Left forelimb (tissue), 1 donor: ENCODE measurements around the gene NUP37.
"Not testable (repeated sequence)": the region's sequence is repeated elsewhere in the genome, so short reads cannot be mapped to it uniquely, and the experiment has no call there.

ENCODE experiments used
- DNase-seq: peaks from one replicate; pipeline ENCODE4 v3.0.0-alpha.2; 2018; ENCODE audit warnings: low spot score

The NUP37 gene, protein sequence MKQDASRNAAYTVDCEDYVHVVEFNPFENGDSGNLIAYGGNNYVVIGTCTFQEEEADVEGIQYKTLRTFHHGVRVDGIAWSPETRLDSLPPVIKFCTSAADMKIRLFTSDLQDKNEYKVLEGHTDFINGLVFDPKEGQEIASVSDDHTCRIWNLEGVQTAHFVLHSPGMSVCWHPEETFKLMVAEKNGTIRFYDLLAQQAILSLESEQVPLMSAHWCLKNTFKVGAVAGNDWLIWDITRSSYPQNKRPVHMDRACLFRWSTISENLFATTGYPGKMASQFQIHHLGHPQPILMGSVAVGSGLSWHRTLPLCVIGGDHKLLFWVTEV

DNA sequence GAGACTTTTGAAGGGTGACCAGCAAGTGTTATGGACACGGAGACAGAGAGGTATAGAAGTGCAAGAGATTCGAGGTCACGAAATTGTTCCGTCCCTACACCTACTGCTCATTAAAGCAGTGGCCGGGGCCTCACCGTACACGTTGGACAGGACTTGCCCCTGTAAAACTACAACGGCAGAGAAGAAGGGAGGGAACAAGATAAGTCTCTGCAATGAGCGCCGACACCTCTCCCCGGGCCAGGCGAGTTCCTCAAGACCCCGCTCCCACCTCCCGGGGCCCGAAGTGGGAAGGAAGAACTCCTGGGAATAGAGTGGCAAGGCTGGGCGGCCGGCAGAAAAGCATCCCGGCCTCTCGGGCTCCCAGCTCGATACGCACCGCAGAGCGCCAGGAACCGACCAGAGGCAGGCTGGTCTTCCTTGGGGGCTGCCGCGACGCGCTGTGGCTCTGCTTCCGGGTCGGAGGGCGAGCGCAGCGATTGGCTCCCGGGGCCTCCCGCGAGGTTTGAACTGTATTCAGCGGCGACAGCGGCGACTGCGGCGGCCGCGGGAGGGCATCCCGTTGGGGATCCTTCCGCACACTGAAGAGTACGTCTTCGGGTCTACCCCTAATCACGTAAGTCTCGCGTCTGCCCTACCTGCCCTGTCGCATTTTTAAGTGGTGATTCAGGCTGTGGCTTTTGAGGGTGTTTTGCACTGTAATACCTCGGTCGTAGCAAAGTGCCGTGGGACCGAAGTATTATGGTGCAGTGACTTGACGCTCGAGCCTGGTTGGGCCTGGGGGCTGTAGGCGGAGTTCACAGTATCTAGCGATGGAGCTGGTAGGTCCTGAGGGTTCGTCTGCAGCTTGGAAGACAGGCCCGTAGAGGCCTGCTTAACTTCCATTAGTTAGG lies at the start of gene NUP37, which contains the start of gene PARPBP:
TSS of gene NUP37 (minus strand) at position 441 of the 890 bp plus-strand sequence. CDS start 1,596 bp downstream, outside the sequence.
TSS of gene PARPBP (plus strand) at position 510 of the 890 bp plus-strand sequence. CDS start 3,706 bp downstream, outside the sequence.
- DNase-seq, result peak; percentile 93

DNA sequence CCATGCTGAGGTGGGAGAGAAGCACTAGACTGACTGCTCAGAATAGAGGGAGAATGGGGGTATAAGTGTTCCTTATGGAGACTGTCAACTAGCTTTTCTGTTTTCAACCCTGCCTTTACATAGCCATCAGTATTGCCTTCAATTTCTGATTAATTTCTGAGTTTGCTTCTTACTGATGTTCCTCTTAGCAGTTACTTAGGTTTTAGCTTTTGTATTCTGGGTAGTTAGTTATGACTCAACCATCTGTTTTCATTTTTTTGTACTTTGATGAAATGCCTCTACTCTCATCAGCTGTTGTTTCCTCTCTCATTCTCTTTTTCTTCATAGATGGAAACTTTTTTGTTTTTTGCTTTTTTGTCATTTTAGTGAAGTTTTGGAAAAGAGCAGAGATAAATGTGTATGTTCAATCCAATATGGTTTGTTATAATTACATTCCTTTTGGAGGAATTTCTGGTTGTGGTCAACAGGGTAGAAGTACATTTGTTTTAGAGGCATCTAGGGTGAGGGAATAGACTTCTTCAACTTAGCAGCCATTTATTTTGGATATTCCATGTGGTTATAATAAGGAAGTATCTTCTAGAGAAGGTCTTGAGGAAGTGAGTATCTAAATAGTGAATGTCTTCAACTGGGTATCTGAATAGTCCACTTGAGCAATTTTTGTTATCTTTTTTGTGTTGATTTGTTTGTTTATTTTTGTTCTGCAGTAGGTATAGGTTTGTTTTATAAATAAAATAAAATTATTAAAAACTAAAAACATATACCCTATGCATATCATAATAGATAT lies 48.1 kb upstream of the NUP37 start:
- DNase-seq, result no peak

DNA sequence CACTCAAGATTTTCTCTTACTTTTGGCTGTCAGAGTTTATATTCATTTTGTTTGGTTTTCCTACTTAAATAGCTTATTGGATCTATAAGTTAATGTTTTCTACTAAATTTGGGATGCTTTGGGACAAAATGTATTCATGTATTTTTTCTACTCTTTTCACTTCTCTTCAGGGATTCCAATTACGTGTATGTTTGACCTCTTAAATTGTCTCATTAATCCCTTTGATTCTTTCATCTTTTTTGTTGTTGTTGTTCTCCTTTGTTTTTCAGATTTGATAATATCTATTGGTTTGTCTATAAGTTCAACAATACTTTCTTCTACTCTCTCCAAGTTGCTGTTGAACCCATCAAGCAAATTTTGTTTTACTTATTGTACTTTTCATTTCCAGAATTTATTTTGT lies 43.5 kb upstream of the NUP37 start:
- no peak for DNase-seq

DNA sequence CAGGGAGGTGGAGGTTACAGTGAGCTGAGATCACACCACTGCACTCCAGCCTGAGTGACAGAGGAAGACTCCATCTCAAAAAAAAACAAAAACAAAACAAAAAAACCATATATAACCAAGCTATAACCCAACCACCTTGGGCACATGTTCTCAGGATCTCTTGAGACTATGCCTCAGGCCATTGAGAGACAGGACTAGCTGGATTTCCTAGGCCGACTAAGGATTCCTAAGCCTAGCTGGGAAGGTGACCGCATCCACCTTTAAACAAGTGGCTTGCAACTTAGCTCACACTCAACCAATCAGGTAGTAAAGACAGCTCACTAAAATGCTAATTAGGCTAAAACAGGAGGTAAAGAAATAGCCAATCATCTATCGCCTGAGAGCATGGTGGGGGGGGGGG lies 35.3 kb upstream of the NUP37 start:
- DNase-seq, result not testable (repeated sequence)

DNA sequence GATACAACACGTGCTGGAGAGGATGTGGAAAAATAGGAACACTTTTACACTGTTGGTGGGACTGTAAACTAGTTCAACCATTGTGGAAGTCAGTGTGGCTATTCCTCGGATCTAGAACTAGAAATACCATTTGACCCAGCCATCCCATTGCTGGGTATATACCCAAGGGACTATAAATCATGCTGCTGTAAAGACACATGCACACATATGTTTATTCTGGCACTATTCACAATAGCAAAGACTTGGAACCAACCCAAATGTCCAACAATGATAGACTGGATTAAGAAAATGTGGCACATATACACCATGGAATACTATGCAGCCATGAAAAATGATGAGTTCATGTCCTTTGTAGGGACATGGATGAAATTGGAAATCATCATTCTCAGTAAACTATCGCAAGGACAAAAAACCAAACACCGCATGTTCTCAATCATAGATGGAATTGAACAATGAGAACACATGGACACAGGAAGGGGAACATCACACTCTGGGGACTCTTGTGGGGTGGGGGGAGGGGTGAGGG lies 27.2 kb upstream of the NUP37 start:
- not testable (repeated sequence) for DNase-seq

DNA sequence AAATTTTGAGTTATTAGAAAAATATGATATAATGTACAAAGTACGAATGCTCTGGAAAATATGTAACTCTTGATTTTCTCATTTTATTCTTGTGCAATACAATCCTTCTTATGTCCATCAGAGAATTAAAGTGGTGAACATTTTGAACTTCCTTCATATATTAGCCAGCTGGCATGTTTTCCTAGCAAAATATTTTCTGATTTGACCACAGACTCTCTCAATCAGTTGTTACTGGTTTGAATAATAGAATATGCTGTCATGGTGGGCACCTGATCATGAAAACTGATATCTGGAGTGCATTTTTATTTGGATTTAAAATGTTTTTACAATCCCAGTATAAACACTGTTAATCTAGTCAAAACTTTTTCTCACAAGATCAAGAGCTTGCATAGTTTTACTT lies 24.3 kb upstream of the NUP37 start:
- no peak for DNase-seq

DNA sequence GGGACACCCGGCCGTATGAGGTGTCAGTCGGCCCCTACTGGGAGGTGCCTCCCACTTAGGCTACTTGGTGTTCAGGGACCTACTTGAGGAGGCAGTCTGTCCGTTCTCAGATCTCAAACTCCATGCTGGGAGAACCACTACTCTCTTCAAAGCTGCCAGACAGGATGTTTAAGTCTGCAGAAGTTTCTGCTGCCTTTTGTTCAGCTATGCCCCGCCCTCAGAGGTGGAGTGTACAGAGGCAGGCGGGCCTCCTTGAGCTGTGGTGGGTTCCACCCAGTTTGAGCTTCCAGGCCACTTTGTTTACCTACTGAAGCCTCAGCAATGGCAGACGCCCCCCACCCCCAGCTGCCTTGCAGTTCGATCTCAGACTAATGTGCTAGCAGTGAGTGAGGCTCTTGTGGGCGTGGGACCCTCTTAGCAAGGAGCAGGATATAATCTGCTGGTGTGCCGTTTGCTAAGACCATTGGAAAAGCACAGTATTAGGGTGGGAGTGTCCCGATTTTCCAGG lies 23.0 kb upstream of the NUP37 start:
- not testable (repeated sequence) for DNase-seq

DNA sequence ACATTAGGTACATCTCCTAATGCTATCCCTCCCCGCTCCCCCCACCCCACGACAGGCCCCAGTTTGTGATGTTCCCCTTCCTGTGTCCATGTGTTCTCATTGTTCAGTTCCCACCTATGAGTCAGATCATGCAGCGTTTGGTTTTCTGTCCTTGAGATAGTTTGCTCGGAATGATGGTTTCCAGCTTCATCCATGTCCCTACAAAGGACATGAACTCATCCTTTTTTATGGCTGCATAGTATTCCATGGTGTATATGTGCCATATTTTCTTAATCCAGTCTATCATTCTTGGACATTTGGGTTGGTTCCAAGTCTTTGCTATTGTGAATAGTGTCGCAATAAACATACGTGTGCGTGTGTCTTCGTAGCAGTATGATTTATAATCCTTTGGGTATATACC lies 17.7 kb upstream of the NUP37 start:
- DNase-seq, result not testable (repeated sequence)

DNA sequence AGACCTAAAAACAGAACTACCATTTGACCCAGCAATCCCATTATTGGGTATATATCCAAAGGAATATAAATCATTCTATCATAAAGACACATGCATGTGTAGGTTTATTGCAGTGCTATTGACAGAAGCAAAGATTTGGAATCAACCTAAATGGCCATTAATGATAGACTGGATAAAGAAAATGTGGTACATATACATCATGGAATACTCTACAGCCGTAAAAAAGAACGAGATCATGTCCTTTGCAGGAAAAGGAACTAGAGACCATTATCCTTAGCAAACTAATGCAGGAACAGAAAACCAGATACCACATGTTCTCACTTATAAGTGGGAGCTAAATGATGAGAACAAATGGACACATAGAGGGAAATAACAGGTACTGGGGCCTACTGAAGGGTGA lies 11.5 kb upstream of the NUP37 start:
- not testable (repeated sequence) for DNase-seq

DNA sequence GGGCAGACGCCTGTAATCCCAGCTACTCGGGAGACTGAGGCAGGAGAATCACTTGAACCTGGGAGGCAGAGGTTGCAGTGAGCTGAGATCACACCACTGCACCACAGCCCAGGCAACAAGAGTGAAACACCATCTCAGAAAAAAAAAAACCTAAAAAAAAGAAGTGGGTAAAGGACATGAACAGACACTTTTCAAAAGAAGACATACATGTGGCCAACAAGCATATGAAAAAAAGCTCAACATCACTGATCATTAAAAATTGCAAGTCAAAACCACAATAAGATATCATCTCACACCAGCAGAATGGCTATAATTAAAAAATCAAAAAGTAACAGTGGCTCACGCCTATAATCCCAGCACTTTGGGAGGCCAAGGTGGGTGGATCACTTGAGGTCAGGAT lies 10.8 kb upstream of the NUP37 start:
- not testable (repeated sequence) for DNase-seq

DNA sequence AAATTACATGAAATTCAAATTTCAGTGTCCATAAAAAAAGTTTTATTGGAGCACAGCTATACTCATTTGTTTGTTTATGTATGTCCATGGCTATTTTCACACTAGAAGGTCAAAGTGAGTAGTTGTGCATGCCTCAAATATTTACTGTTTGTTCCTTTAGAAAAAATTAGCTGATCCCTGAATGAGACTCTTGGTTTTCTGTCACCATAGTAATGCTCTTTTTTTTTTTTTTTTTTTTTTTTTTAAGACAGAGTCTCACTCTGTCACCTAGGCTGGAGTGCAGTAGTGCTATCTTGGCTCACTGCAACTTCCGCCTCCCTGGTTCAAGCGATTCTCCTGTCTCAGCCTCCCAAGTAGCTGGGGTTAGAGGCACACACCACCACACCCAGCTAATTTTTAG lies 1.4 kb upstream of the NUP37 start:
- DNase-seq, result not testable (repeated sequence)

DNA sequence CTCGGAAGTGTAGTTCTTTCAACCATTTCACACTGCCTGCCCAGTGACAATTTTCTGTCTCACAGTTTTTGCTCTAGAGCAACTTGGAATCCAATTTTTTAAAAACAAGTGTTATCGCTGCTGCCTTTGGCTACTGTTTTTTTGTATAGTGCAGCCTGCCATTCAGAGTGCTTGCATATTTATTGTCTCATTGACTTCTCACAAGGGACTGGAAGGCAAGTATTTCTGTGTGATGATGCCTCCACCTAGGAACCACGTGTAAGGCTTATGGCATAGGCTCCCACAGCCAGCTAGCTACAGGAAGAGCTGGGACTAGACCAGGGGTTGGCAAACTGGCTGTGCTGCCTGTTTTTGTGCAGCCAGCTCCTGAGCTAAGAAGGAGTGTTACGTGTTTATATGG lies 972 bp upstream of the NUP37 start:
- no peak for DNase-seq

DNA sequence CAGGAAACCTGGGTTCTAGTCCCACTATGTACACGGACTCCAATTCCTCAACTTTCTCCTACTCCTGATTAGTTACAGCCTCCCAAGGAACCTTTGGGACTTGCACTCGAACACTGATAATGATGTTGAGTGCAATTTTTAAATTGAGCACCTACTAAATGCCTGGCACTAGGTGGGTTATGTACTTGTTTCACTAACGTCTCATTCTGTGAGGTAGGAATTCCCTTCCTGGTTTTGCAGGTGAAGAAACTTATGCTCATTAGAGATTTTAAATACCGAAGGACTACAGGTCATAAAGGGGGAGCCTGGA lies 605 bp upstream of the NUP37 start:
- DNase-seq, result no peak

DNA sequence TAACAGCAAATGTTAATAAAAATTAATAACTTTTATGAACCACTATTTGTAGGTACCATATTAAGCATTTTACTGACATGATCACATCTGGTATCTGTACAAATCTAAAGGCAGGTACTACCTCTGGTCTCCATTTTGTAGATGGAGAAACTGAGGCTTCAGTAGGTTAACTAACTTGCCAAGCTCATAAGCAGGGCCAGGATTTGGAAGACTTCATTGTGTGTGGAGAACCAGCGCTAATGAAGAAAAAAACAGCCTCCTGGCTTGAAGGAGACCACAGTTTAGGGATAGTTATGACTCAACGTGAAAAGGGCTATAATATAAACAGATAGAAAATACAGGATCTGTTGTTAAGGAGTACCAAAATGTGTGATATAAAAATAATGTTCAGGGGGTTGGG lies 1.0 kb downstream of the NUP37 start:
- DNase-seq, result no peak

DNA sequence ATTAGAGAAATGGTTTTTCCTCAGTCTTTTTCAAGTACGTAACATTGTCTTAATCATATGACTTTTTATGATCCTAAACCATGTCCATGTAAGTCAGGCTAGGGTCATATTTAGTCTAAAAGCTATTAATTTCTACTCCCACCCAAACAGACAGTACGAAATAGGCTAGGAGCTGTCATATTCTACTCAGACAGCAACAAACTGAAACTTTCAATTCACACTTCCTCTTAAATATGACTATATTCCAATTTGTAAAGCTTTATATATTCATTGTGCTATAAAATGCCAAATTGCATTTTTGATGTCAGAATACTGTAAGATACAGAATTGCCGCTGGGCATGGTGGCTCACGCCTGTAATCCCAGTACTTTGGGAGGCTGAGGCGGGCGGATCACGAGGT lies 3.5 kb downstream of the NUP37 start:
- DNase-seq, result no peak

DNA sequence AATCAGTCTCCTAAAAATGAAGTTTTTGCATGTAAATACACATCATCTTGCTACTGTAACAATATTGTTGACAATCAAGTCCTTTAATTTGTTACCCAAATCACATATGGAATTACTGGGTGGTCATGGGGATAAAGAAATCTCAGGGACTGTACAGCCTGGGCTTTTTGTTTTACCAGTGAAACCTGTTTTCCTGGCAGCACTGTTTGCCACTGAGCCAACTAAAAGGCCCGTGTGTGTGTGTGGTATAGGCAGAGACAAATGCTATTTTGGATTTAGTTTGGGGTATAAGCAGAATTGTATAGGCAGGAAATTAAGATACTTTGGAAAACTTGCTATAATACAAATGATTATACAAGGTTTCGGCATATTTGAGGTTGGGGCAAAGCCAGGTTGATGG lies 5.7 kb downstream of the NUP37 start:
- no peak for DNase-seq

DNA sequence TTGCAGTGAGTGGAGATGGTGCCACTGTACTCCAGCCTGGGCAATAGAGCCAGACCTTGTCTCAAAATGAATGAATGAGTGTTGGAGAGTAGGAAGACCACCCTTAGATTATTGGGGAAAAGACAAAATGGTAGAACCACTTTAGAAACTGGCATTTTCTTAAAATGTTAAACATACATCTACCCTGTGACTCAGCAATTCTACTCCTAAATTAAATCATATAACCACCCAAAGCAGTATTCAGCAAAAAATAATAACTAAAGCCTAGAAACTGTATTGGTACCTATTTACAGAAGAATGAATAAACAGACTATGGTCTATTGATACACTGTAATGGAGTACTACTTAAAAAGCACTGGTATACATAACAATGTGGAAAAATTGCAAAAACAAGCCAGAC lies 9.1 kb downstream of the NUP37 start:
- no peak for DNase-seq

DNA sequence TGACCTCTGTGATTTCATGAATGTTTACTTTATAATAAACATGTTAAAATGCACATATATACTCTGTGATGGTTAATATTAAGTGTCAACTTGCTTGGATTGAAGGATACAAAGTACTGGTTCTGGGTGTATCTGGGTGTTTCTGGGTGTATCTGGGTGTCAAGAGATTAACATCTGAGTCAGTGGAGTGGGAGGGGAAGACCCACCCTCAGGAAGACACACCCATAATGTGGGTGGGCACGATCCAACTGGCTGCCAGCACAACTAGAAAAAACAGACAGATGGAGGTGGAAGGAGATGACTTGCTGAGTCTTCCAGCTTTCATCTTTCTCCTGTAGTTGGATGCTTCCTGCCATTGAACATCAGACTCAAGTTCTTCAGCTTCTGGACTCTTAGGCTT lies 11.9 kb downstream of the NUP37 start:
- no peak for DNase-seq

DNA sequence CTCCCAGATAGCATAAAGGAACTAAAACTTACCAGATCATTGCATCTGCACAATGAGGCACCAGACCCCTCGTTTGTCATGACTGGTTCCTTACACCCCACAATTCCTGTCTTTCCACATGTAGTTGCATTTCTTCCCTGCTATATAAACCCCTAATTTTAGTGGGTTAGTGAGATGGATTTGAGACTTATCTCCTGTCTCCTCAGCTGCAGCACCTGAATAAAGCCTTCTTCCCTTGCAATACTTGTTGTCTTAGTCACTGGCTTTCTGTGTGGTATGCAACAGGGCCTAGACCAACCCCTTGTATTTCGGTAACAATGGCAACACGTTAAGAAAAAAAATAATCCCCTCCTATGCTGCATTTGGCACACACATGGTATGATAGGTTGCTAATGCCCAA lies 13.0 kb downstream of the NUP37 start:
- DNase-seq, result no peak

DNA sequence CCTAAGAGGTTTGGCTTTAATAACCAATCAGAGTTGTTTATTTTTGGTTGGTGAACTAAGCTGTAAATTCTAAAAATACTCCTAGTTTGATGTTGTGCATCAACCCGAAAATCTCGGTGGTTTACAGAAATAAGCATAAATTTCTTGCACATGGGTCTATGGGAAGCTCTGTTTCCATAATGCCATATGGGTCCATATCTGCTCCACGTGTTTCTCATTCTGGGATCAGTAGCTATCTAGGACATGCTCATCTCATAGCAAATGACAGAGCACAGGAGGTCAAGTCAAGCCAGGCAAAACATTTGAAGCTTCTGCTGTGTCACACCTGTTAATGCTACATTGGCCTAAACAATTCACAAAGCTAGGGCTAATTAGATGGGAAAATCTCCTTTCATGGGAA lies 23.1 kb downstream of the NUP37 start:
- no peak for DNase-seq

DNA sequence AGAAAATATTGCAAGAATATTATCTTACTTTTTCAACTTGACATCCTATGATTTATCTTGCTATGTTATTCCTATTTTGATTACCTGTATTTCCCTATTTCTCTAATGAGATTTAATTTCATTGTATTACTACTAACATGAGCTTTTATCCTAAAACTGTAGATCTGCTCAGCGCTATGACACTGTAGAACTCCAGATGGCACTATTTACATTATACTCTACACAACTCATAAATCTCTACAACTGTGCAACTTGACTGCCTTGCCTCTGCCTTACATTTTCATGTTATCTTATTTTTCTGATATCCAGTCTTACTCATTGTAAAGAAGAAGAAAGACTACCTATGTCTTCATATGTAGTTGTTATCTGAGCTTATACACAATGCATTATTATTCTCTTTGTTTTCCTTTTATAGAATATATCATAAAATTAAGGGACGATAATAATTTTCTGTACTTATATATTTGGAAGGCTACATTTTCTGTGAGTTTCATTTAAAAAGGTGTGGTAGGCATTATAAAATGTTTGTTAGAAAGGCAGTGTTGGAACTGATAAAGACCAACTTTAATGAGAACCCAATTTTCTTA lies 24.1 kb downstream of the NUP37 start:
- no peak for DNase-seq

DNA sequence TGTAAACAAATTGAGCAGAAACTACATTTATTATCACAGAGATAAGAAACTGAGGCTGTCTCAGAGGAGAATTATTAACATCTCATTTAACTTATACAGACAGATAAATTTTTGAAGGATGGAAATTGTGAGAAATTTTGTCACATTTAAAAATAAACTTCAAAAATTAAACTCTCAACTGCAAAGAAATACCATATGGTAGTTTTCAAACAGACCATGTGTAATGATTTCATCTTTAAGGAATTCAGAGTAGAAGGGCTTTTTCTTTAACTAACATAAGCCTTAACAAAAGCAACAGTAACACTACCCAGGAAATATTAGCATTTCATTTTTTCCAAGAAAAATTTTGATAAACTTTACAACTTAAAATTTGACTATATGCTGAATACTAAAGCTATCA lies 26.6 kb downstream of the NUP37 start:
- no peak for DNase-seq
